GM21576 (cell line): ENCODE data around the gene PHC2.

Source experiments
- ATAC-seq: cut with Tn5 transposase; IDR thresholded peaks from one replicate; pipeline ENCODE4 v1.9.1; 2021; ENCODE audit warnings: mild to moderate bottlenecking, moderate library complexity; ENCODE audit not compliant: unreplicated experiment

PHC2 gene

DNA sequence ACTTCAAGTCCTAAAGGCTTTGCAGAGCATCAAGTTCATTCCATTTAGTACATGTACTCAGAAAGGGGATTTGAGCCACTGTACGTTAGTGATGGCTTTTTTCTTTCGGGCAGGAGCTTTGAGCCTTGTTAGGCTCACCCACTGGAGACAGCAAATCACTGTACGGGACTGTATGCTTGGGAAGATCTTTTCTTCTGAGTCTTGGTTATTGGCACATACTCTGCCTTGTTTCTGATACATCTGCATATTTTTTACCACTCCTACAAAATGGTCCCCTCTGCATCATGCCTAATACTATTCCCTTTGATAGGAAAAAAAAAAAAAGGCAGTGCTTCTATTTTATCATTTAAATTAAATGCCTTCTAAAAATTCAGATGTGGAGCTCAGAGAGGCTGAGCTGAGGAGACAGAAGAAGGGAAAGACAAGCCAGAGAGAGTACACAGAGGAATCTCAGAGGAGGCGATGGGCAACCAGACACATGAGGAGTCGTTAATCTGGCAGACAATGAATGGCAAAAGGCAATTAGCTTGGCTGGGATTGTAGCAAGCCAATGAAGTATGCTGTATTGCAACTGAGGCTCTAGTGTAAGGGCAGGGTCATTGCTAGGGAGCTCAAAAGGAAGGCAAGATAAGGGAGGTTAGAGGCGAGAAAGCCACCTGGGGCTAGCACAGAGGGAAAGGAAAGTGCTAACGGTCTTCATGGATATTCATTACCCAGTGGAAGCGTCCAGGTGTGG is 39.4 kb downstream of the PHC2 start:
- ATAC-seq, result no peak

DNA sequence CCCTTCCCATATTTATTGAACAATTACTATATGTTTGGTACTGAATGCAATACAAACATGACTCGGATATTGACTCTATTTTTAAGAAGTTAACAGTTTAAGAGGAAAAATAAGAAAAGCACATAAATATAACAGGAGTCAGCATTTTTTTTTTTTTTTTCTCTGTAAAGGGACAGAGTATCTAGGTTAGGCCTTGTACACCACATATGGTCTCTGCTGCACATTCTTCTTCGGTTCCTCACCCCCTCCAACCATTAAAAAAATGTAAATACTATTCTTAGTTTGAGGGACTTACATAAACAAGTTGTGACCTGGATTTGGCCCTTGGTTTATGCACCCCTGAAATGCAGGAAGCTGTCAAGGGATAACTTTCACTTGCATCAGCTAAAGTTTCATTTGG is 40.4 kb downstream of the PHC2 start:
- no peak for ATAC-seq

DNA sequence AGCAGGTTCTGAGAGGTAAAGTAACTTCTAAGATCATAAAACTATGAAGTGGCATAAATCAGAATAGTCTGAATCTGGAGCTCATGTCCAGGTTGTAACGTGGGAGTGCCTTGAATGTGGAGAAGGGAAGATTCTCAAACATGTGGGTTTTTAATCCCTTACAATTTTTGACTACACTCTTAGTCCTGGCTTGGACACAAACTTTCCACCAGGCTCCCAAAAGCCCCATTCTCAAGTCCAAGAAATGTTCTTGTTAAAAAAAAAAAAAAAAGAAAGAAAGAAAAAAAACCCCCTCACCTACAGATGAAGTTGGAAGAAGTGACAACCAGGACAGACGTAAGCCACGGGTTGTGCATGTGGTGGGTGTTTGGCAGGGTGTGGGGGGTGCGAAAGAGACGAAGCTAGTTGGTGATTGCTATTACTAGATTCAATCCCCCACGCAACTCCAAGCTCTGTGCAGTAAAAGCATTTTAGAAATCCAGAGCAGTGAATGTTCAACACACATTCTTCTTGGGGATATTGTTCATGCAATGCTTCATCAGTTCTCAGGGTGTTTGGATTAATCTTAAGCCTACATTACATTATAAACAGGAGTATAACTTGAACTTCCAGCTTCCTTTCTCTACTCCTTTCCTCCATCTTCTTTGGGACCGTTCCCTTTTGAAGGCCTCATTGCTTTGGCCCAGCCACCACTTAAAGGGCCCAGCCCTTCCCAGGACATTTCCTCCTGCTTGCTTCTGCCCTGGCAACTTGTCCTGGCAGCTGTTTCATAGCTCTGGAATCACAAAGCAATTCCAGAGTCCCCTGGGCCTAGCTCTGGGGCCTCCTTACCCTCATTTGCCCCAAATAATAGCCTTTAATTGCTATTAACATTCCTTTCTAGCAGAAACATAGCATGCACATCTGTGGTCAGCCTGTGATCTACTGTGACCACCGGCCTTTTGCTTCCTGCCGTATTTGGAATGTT is 41.8 kb downstream of the PHC2 start:
- no peak for ATAC-seq

DNA sequence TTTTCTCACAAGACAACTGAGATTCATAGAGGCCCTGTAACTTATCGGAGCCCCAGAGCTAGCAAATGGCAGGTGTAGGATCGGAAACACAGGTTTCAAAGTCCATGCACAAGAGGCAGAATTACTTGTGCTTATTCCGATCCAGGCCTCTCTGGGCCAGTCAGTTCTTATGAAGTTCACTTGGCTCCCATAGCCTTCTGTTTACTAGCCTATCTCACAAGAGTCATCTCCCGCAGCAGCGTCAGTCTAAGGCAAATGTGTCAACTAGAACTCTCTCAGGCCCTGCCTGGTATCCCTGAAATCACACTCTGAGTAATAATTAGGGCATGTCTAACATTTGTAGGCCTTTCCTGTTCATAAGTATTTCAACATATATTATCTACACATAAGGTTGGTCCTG is 43.3 kb downstream of the PHC2 start:
- no peak for ATAC-seq

DNA sequence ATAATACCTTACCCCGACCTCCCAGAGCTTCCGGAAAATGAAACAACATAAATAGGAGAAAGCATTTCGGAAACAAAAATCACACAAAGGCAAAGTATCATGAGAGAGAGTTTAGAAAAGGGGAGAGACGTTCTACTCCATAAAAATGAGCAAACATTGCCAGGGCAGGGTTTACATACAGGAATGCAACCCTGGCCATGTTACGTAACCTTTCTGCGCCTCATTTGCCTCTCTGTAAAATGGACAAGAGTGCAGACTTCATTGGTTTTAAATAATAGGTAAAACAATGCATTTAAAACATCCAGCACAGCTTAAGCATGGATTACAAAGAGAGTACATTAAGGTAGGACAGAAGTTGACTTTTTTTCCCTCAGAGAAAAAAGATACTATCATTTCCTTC is 45.6 kb downstream of the PHC2 start:
- no peak for ATAC-seq

DNA sequence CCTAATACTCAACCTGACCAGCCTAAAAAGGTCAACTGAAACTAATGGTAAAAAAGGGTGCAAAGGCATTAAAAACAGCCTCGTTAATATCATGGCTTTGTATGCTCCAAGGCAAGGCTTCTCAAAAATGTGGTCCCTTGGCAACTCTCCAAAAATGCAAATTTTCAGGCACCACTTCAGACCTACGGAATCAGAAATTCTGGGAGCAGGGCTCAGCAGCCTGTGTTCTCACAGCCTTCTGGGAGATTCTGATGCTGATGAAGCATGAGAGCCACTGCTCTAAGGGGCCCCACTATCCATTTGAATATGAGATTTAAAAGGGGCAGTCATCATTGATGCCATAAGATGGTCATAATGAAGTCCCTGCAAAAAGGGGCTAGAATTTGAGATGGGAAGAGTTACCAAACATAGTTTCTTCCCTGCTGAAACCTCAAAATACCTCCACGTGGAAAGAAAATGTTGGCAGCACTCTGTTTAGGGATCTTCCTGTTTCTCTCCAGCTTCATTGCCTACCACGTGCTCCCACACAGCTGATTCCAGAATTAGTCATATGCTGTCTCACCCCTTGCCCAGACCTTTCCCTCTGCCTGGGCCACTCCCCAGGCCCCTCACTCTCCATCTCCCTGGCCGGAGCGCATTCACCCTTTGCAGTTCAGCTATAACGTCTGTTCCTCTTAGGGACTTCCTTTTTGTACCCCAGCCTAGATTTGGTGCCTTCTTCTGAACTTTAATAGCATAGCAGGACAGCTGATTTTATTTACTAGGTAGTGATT is 46.7 kb downstream of the PHC2 start:
- ATAC-seq, result no peak

DNA sequence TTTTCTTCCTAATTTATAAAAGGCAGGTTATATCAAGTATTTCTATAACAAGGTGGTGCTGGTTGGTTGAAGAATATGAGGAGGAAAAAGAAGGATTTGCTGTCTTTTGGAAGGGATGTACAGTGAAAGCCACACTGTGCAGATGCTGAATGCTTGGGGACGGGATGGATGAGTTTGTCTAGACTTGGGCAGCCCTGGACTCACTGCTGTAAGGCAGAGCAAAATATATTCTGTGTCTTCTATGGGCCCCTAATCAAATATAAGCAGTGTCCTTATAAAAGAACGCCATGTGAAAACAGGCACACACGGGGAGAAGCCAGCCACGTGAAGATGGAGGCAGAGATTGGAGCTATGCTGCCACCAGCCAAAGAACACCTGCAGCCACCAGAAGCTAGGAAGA is 47.4 kb downstream of the PHC2 start:
- ATAC-seq, result no peak

DNA sequence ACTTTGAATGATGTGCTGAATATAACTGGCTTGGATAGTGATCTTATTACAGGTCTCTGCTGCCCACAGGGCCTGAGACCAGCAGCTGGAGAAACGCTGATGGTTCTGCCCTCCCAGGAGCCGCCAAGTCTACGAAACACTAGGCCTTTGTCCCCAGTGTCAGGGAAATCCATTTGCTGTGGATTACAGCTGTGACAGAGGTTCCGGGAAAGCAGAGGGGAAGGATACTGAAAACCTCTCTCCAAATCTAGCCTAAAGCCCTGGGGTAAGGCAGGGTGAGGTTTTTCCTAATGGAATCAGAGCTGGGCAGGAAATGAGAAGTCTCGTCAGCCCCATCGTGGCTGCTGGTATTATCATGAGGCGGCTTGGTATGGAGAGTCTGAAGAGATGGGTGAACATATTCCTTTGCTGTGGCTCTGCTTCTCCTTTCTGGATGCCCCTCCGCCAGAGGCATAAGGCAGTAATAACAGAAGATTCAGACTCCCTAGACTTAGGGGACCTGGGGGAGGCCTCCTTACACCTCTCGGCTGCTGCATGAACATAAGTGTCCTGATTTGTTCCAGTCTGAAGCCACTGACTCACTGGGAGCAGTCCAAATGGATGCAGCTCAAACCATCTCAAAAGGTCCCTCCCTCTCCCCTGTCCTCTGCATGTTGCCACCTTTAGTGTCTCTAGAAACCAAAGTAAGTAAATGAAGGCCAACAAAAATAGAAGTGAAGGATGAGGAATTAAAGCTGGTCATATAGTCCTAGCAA is 48.1 kb downstream of the PHC2 start:
- ATAC-seq, result no peak

DNA sequence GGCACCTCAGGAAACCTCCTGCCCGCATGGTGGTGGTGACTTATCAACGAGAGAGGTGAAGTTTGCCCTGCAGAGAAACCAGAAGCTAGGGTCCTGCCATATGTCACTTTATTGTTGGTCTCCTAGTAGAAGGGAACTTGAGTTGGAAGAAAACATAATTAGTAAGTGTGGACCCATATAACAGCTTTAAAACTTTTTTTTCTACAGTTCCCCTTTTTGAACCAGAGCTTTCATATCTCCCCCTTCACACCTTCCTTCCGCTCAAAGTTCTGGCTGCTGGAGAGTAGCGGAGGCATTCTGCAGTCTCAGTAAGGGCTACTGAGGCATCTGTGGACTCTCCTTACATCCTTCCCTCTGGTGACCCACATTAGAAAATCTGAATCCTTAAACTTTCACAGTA is 48.9 kb downstream of the PHC2 start:
- no peak for ATAC-seq

DNA sequence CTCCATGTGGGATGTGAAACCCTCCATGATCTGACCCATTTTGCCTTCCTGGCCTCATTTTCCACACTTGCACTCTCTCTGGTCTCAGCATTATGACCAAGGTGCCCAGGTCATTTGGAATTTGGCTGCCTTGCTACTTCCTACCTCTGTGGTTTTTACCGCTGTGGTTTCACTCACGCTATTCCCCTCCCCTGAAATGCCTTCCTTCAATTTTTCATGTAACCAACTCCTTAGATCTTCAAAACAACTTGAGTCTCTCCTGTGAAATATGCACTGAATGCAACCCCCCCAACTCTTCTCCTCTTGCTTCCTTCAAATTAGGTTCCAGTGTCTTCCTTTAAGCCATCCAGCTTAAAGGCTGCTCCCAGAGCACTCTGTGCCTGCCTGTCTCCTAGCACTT is 50.1 kb downstream of the PHC2 start:
- ATAC-seq, result no peak

DNA sequence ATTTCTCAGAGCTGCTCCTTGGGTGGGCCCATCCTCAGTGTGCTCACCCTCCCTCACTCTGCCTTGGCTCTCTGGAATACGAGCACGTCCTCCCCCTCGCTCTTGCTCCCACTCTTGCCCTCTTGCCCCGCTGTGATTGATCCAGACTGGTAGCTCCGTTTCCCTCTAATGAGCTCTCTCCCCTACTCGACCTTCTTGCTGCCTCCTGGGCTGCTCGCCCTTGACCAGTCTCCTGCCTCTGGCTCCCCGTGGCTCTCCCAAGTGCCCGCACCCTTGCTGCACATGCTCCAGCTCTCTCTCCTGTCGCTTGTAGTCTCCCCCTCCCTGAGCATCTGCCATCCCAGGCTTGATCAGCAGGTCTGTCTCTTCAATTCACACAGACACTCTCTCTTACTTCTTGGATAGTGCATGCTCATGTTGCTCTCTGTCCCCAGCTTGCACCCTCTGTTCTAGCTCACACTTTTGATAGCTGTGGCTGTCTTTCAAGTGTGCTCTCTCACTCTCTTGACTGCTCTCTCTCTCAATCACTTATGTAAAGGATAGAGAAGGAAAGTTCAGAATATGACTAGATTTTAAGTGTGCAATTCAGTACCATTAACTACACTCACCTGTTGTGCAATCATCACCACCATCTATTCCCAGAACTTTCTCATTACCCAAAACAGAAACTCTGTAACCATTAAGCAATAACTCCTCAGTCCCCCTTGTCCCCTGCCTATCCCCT is 51.1 kb downstream of the PHC2 start:
- no peak for ATAC-seq

DNA sequence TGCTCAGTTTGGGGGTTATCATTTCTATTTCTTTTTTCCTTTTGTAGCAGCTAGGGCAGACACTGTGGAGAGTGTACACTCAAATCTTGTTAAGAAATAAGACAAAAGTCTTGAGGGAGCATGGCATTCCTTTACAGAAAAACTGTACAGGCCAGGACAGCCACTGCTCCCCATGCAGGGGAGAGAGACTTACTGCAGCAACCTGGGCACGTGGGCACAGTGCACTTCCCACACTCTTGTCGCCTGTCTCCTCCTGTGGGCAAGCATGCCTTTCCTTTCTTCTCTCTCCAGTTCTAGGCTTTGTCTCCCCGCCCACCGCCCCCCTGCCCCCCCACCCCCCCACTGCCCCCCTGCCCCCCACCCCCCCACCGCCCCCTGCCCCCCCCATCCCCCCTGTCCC is 51.9 kb downstream of the PHC2 start:
- ATAC-seq, result no peak

DNA sequence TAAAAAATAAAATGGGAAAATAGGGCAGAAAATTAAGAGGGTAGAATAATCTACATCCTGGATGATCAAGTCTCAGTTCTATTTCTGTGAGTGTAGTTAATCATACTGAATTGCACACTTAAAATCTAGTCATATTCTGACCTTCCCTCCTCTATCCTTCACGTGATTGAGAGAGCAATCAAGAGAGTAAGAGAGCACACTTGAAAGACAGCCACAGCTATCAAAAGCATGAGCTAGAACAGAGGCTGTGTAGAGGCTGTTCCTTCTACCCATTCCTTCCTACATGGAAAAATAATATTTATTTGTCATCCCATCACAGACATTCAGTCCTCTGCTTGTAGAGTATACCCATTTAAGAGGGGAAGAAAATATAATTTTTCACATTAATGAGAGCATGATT is 52.4 kb downstream of the PHC2 start:
- ATAC-seq, result no peak

DNA sequence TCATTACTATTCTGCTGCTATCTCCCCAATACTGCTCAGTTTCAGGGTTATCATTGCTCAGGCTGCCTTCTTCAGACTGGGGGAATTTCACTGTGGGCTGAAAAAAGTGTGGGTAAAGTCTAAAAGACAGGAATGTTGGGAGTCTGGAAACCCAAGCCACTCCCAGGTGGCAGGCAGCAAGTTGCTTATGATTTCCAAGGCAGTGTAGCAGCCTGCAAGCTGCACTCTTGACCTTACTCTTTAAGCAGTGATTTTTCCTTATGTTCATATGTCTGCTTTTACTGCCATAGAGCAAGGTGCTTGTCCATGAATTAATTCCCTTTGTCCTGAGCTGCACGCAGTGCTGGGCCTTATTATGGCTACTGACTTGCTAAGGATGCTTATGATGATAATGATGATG is 53.1 kb downstream of the PHC2 start:
- no peak for ATAC-seq

DNA sequence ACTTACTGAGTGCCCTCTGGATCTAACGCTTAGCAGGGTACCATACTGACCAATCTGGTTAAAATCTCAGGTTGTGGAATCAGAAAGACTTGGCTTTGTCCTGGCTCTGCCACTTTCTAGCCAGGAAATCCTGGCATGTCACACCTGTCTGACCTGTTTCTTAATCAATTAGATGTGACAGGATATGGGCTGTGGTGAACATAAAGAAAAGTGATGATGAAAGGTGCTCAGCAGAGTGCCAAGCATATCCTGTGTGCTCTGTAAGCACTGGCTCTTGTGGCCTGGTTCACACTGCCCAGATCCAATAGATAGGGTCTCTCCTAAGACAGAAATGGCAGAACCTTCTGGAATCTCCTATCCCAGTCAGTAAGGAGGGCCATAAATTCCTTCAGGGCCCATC is 53.9 kb downstream of the PHC2 start:
- no peak for ATAC-seq

DNA sequence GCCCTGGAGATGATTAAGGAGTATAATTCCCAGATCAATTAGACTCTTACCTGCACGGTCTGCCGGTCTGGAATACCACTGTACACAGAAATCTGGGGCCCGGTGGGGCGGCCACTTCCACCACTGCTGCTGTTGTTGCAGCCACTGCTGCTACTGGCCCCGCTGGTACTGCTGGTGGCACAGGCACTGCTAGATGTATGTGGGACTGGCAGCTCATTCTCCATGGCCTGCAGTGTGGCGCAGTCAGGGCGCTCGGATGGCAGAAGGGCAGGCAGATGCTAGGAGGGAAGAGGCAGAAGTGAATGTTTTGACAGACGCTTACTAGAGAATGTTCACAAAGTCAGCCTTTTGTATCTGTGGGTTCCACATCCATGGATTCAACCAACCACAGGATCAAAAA is 55.6 kb downstream of the PHC2 start:
- no peak for ATAC-seq

DNA sequence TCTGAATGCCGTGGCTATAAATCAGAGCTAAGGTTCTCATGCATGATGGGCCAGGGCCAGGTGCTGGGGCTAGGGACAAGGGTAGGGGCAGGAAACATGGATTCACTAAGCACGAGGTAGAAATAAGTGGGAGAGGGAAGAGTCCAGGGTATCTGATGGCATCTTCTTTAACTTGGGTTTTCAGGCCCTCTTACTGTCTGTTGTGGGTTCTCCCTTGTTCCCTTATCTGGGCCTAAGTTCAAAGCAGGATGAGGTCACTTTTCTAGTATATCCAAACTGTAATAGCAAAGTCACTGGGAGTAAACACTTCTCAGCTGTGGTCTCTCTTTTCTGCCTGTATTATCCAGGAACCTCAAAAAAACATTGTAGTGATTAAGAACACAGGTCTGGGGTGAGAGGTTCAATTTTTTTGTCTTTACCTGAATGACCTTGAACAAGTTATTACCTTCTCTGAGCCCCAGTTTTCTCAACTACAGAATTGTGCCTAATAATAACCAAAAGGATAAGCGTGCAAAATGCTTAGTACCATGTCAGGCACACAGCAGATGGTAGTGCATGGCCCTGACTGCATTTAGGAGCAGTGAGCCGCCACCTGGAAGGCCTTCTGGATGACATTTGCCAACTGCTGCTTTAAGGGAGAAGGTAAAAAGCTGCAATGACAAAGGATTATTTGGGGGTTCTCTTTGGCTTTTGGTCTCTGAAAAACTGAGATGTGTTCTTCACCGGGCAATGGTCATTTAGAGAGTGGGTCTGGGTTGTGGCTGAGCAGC is 56.4 kb downstream of the PHC2 start:
- no peak for ATAC-seq

DNA sequence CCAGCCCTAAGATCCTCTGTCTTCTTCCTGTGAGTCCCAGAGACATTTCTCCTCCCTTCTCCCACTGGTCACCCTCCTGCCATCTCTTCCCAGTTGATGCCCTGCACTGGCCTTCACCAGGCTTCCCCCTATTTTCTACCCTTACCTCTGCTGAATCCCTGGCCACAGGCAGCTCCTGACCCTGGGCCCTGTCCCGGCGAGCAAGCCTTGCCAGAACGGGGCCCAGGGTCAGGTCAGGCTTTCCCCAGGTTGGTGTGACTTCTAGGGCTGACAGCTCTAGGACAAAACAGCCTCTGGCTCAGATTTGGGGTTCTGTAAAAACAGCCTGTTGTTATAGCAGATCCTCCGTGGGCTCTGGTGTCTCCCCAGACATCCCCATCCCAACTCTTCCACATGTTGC is 57.3 kb downstream of the PHC2 start:
- ATAC-seq, result no peak

DNA sequence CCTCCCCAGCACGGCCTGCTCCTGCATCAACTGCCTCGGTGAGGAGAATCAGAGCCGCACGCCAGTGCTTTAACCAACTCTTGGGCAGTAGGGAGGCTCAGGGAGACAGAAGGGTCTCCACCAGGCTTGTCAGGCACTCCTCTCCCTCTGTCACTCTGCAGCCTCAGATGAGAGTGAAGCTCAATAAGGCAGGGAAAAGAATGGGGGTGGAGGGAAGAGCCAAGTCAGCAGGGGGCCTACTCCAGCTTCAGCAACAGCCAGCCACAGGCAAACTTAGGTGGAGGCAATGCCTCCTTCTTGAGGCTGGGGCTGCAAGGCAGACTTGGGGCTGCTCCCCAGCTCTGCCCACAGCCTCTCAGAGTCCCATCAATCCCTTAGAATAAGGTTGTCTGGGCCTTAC is 58.2 kb downstream of the PHC2 start:
- no peak for ATAC-seq
